Mesodermal cell (in vitro differentiated cells): ENCODE results near the gene PACRGL.
"Not testable (repeated sequence)": the region's sequence is repeated elsewhere in the genome, so short reads cannot be mapped to it uniquely, and the experiment has no call there.

Source experiments
- H3K27ac ChIP-seq: 2 replicates; pipeline ENCODE4 v1.7.0; 2013; ENCODE audit warnings: mild to moderate bottlenecking, low read depth, low read length, moderate library complexity; ENCODE audit not compliant: severe bottlenecking
- H3K36me3 ChIP-seq: 2 replicates; pipeline ENCODE4 v1.7.1; 2013; ENCODE audit warnings: mild to moderate bottlenecking, low read length, moderate library complexity; ENCODE audit not compliant: control insufficient read depth, insufficient read depth
- H3K4me1 ChIP-seq: one replicate; pipeline ENCODE4 v1.7.1; 2013; ENCODE audit warnings: mild to moderate bottlenecking, low read length; ENCODE audit not compliant: insufficient read depth, control insufficient read depth, poor library complexity, severe bottlenecking
- H3K4me3 ChIP-seq: 2 replicates; pipeline ENCODE4 v1.7.0; 2013; ENCODE audit warnings: low read length, control low read depth, mild to moderate bottlenecking; ENCODE audit not compliant: insufficient read depth, poor library complexity, severe bottlenecking; ENCODE audit errors: extremely low read depth
- H3K9me3 ChIP-seq: 2 replicates; pipeline ENCODE4 v1.7.1; 2013; ENCODE audit warnings: mild to moderate bottlenecking, low read length, moderate library complexity; ENCODE audit not compliant: control insufficient read depth
- WGBS, 2 experiments: methylation state at CpG; one replicate each; pipeline ENCODE4 v1.1.5; 2013; ENCODE audit warnings: missing lambda C conversion rate in 2 of 2; ENCODE audit not compliant: insufficient coverage in 2 of 2; 5-methylcytosine and 5-hydroxymethylcytosine counted together

PACRGL gene

GRCh38 chr4:20723463-20723862 lies 23.2 kb downstream of the PACRGL start:
- 100% methylated on average over 1 of the region's 3 CpGs for WGBS, 2 experiments
- Histone ChIP-seq H3K36me3 (peaks cover 42% of the 10 kb centered on the region), H3K27ac (no peak overlapping the region), H3K4me3 (no peak overlapping the region), H3K9me3 (peaks cover 5% of the 10 kb centered on the region), H3K4me1 (no peaks in the 10 kb centered on the region)

GRCh38 chr4:20724915-20725314 lies 24.7 kb downstream of the PACRGL start:
- Histone ChIP-seq H3K36me3 (peaks cover 38% of the 10 kb centered on the region), H3K4me3 (no peak overlapping the region)
- 71 to 82% methylated on average over 2 to 5 of the region's 6 CpGs for WGBS, 2 experiments

GRCh38 chr4:20735931-20736330 lies 35.7 kb downstream of the PACRGL start:
- Histone ChIP-seq H3K4me3 (no peak overlapping the region), H3K27ac (no peak overlapping the region), H3K36me3 (peaks cover 42% of the 10 kb centered on the region), H3K4me1 (no peaks in the 10 kb centered on the region), H3K9me3 (peaks cover 24% of the 10 kb centered on the region)
- no CpG with 5 or more reads among the region's 1 CpG for WGBS, 2 experiments

More at GRCh38 chr4:20724915-20725314, 24.7 kb downstream of the PACRGL start:
- H3K27ac ChIP-seq: no peak overlapping the region
- H3K4me1 ChIP-seq: no peaks in the 10 kb centered on the region
- peaks cover 5% of the 10 kb centered on the region for H3K9me3 ChIP-seq

- not testable (repeated sequence) for H3K4me1 ChIP-seq, H3K27ac ChIP-seq, H3K36me3 ChIP-seq, H3K9me3 ChIP-seq, H3K4me3 ChIP-seq
- 94 to 100% methylated on average over 2 of the region's 4 CpGs for WGBS, 2 experiments
Observed at GRCh38 chr4:20746000-20746399, 45.7 kb downstream of the PACRGL start.

GRCh38 chr4:20752641-20753040 lies 52.4 kb downstream of the PACRGL start:
- Histone ChIP-seq H3K4me3 (no peak overlapping the region), H3K36me3 (no peaks in the 10 kb centered on the region), H3K4me1 (no peaks in the 10 kb centered on the region), H3K27ac (no peak overlapping the region), H3K9me3 (no peaks in the 10 kb centered on the region)
- 100% methylated on average over 1 of the region's 3 CpGs; no CpG with 5 or more reads in 1 of the 2 experiments for WGBS, 2 experiments

GRCh38 chr4:20754036-20754435 lies 53.8 kb downstream of the PACRGL start:
- Histone ChIP-seq H3K4me3 (no peak overlapping the region), H3K27ac (no peak overlapping the region)
- WGBS, 2 experiments: no CpG with 5 or more reads among the region's 1 CpG

GRCh38 chr4:20760053-20760452 lies 59.8 kb downstream of the PACRGL start:
- Histone ChIP-seq H3K27ac (no peak overlapping the region), H3K36me3 (no peaks in the 10 kb centered on the region), H3K9me3 (no peaks in the 10 kb centered on the region), H3K4me1 (no peaks in the 10 kb centered on the region), H3K4me3 (no peak overlapping the region)
- no CpG with 5 or more reads among the region's 2 CpGs for WGBS, 2 experiments

More at GRCh38 chr4:20754036-20754435, 53.8 kb downstream of the PACRGL start:
- no peaks in the 10 kb centered on the region for H3K9me3 ChIP-seq
- no peaks in the 10 kb centered on the region for H3K36me3 ChIP-seq
- no peaks in the 10 kb centered on the region for H3K4me1 ChIP-seq

- H3K4me3 ChIP-seq: no peak overlapping the region
- no peaks in the 10 kb centered on the region for H3K9me3 ChIP-seq
- no peaks in the 10 kb centered on the region for H3K4me1 ChIP-seq
- no peaks in the 10 kb centered on the region for H3K36me3 ChIP-seq
- H3K27ac ChIP-seq: no peak overlapping the region
Observed at GRCh38 chr4:20761382-20761781, 61.1 kb downstream of the PACRGL start.

- Histone ChIP-seq H3K4me1 (no peaks in the 10 kb centered on the region), H3K27ac (no peak overlapping the region), H3K4me3 (no peak overlapping the region), H3K36me3 (no peaks in the 10 kb centered on the region), H3K9me3 (no peaks in the 10 kb centered on the region)
- no CpG with 5 or more reads among the region's 1 CpG for WGBS, 2 experiments
Observed at GRCh38 chr4:20761826-20762225, 61.6 kb downstream of the PACRGL start.

GRCh38 chr4:20764366-20764992 lies 64.2 kb downstream of the PACRGL start:
- Histone ChIP-seq H3K9me3 (no peaks in the 10 kb centered on the region), H3K27ac (no peak overlapping the region), H3K36me3 (no peaks in the 10 kb centered on the region), H3K4me3 (no peak overlapping the region), H3K4me1 (no peaks in the 10 kb centered on the region)
- WGBS, 2 experiments: 89 to 90% methylated on average over 5 to 12 of the region's 13 CpGs

- Histone ChIP-seq H3K4me3 (no peak overlapping the region), H3K9me3 (no peaks in the 10 kb centered on the region), H3K27ac (no peak overlapping the region), H3K4me1 (no peaks in the 10 kb centered on the region), H3K36me3 (no peaks in the 10 kb centered on the region)
- 25 to 44% methylated on average over 10 to 11 of the region's 14 CpGs for WGBS, 2 experiments
Observed at GRCh38 chr4:20773144-20773997, 73.1 kb downstream of the PACRGL start.
